ENCODE data around the gene CHAC2. TPM values are rescaled to one million over a fixed set of nuclear protein-coding genes. Genes with fewer than 3 reads are reported as not detected.

Gene CHAC2
- total and polyA plus RNA-seq, 9 of the 15 experiments (the other 6 are each of a cell fraction or from before 2014, with no cell fraction given) = 9.8 to 35.6 (median 18.2) TPM

DNA sequence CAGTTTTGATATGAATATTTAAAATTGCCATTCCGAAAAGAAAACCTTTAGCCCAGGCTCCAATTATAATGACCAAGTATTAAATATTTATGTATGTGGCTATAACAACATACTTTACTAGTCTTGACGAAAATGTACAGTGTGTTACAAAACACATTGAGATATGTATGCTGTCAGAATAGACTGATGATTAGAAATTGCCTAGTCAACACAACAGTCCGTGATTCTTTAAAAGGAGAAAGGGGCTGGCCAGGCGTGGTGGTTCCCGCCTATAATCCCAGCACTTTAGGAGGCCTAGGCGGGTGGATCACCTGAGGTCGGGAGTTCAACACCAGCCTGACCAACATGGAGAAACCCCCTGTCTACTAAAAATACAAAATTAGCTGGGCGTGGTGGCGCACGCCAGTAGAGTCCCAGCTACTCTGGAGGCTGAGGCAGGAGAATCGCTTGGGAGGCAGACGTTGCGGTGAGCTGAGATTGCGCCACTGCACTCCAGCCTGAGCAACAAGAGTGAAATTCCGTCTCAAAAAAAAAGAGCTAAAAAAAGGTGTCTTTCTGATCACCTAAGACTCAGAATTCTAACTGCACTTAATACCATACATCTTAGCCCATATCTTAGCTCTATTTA lies 1.8 kb downstream of the CHAC2 start (continued):
- TF ChIP-seq TEAD4 (IDR thresholded peaks at IDR 0.05; ENCODE audit: low read length) (0 out of 2 replicates have a peak, but pooled peaks have one; percentile 7), TEAD4 (CRISPR knock-in tag; IDR thresholded peaks at IDR 0.05; ENCODE audit: borderline replicate concordance) (no peak), SOX6 (IDR thresholded peaks at IDR 0.05) (no peak), DPF2 (IDR thresholded peaks at IDR 0.05) (peak; percentile 18; the same call in 1 of the 2 replicates), ZNF699 (CRISPR knock-in tag; IDR thresholded peaks at IDR 0.05; ENCODE audit: insufficient replicate concordance) (no peak), MAZ (CRISPR knock-in tag; conservative IDR thresholded peaks at IDR 0.05 in 1 of 2, IDR thresholded peaks at IDR 0.05 in 1 of 2) (peak in 1 of 2 experiments; percentile 15; a peak in 1 of 4 replicates), PHF21A (IDR thresholded peaks at IDR 0.05; ENCODE audit: borderline replicate concordance, low read depth) (peak; percentile 48; the same call in 1 of the 2 replicates), ZFX (CRISPR knock-in tag; IDR thresholded peaks at IDR 0.05) (0 out of 2 replicates have a peak, but pooled peaks have one; percentile 9), CEBPG (CRISPR knock-in tag; IDR thresholded peaks at IDR 0.05) (peak; percentile 87), CEBPG (tag; conservative IDR thresholded peaks at IDR 0.05 in 1 of 2, IDR thresholded peaks at IDR 0.05 in 1 of 2) (peak; percentile 62 to 80; a peak in 3 of 4 replicates)
- TF ChIP-seq, protein P1, sequence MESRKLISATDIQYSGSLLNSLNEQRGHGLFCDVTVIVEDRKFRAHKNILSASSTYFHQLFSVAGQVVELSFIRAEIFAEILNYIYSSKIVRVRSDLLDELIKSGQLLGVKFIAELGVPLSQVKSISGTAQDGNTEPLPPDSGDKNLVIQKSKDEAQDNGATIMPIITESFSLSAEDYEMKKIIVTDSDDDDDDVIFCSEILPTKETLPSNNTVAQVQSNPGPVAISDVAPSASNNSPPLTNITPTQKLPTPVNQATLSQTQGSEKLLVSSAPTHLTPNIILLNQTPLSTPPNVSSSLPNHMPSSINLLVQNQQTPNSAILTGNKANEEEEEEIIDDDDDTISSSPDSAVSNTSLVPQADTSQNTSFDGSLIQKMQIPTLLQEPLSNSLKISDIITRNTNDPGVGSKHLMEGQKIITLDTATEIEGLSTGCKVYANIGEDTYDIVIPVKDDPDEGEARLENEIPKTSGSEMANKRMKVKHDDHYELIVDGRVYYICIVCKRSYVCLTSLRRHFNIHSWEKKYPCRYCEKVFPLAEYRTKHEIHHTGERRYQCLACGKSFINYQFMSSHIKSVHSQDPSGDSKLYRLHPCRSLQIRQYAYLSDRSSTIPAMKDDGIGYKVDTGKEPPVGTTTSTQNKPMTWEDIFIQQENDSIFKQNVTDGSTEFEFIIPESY (CRISPR knock-in tag; IDR thresholded peaks at IDR 0.05) = peak; percentile 82

Measured in K562 (cell line).